HG03442 (cell line): Measurements from ENCODE around the gene COL25A1.

Experiments
- ATAC-seq: cut with Tn5 transposase; IDR thresholded peaks from one replicate; pipeline ENCODE4 v1.9.1; 2021; ENCODE audit warnings: mild to moderate bottlenecking, moderate library complexity; ENCODE audit not compliant: unreplicated experiment

COL25A1 gene

GRCh38 chr4:109302361-109303139, at the start of gene COL25A1:
COL25A1 (minus strand) TSS chr4:109302658.
- no peak for ATAC-seq

DNA sequence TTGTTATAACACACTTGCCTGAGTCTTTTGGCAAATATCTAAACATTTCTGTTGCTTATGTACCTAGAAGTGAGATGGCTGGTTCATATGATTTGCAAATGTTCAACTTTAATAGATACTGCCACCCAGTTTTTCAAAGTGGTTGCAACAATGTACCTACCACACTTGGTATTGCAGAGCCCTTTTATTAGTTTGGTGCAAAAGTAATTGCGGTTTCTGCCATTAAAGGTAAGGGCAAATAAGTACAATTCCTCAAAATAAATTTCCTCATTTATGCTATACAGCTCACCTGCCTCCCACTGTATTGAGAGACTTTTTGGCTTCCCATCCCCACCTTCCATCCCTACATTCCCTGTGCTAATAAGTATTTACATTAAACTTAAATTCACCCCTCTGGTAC, 47.7 kb upstream of the COL25A1 start:
- no peak for ATAC-seq

DNA sequence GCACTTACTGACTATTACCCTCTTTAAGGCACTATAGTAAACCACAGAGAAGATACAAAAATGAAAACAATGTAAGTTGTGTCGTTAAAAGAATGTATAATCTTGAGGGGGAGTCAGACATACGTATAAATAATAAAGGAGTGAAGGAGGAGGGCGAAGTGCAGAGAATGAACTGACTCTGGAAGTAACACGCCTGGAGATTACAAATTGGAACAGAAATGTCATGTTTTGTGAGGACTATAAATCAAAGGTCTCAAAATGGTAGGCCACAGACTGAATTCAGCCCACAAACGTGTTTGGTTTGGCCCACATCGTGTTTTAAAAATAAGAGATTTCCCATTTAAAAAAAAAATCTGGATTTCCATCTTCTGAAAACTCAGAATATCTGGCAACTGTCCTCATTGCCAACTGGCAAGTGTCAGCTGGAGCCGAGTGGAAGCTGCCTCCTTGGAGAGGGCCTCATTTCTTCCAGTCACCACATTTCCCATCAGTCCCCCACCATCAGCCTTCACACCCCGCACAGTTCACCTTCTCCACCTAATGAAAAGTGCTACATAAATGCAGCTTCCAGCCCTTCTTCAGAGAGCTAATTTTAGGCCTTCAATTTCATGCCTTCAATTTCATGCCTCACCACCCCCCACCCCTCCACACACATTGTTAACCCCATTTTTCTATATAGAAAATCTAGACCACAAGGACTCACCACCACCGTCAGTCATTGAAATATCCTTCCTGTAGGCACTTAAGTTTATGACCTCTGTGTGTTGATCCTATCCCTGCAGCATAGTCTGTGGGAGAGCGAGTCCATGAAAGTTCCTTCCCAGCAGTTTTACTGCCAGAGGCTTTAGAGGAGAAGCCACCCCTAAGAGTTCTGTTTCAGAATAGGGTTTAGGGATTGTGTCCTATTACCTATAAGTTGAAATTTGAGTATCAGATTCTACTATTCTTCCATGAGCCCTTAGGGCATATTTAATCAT, 32.0 kb upstream of the COL25A1 start:
- no peak for ATAC-seq

DNA sequence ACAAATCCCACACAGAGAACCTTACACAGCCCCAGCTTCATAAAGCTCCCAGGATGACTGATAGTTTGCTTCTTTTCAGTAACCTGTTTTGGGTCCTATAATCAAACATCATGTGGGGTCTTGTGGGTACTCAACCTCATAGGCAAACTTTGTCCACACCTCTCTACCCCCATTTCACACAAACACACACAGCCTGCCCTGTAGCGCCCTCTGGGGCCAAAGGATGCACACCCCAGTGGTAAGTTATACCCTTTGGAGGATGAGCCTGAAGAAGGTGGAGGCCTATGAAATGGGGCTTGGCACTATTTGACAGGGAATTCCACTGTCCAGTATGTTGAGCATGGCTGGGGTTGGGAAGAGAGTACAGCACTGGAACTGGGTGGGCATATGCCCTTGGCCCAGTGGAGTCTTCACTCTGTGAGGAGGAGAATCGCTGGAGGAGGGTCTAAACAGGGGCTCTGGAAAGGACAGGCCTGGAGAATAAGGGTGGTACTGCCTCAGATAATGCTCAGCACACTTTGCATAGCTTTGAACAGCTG, 30.5 kb upstream of the COL25A1 start:
- ATAC-seq, result no peak

DNA sequence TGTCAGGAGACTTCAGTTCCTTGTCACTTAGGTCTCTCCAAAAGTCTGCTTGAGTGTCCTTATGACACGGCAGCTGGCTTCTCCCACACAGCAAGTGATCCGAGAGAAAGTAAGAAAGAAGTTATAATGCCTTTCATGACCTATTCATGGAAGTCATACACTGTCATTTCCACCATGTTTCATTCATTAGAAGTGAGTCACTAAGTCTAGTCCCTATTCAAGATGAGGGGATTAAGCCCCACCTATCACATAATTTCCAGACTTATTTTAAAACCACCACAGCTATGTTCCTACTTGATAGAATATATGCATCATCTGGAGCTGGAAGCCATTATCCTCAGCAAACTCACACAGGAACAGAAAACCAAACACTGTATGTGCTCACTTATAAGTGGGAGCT, 25.2 kb upstream of the COL25A1 start:
- ATAC-seq, result no peak

DNA sequence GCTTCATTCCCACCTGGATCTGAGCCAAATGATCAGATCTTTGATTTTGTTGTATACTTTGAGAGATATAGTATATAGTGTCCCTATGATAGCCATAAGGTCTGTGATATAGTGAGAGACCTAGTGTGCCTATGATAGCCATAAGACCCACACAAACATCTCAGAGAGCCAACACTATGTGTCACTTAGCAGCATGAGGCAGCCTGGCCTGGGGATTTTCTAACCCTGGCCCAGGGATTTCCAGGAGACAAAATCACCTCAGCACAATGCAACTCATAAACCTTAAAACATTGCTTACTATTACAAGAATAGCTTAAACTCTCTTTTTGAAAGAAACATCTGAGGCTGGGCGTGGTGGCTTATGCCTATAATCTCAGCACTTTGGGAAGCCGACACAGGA, 23.2 kb upstream of the COL25A1 start:
- ATAC-seq, result no peak

- ATAC-seq, result no peak
Measured at GRCh38 chr4:109323348-109323747, 20.9 kb upstream of the COL25A1 start.

DNA sequence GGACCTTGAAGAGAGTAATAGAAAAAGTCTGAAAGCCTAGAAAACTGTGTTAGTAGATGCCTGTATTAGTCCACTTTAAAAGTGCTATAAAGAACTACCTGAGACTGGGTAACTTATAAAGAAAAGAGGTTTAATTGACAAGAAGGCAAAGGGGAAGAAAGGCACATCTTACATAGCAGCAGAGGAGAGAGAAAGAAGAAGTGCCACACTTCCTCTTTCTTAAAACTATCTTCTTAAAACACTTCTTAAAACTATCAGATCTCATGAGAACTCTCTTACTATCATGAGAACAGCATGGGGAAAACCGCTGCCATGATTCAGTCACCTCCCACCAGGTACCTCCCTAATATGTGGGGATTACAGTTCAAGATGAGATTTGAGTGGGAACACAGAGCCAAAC, 18.8 kb upstream of the COL25A1 start:
- ATAC-seq, result no peak

- peak; percentile 66 for ATAC-seq
Measured at GRCh38 chr4:109319684-109320083, 17.2 kb upstream of the COL25A1 start.

DNA sequence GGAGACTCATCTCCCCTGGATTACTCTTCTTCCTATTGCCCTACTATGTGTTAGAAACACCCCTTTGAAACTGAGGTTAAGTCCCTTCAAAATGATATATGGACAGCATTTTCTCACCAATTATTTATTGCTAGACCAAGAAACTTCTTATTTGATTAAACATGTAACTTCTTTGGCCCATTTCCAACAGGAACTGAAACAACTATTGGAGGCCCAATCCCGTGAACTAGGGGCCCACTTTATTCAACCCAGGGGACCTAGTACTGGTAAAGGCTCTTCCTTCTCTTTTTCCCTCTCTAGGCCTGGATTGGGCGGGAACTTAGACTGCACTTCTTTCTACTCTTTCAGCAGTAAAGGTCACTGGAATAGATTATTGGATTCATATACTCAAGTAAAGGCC, 16.7 kb upstream of the COL25A1 start:
- ATAC-seq, result no peak

- ATAC-seq, result no peak
Measured at GRCh38 chr4:109315818-109316217, 13.4 kb upstream of the COL25A1 start.

- ATAC-seq, result no peak
Measured at GRCh38 chr4:109315341-109315740, 12.9 kb upstream of the COL25A1 start.

- no peak for ATAC-seq
Measured at GRCh38 chr4:109313168-109314133, 11.0 kb upstream of the COL25A1 start.

GRCh38 chr4:109303140-109303496, 660 bp upstream of the COL25A1 start:
- no peak for ATAC-seq

- ATAC-seq, result no peak
Measured at GRCh38 chr4:109301651-109302360, 652 bp downstream of the COL25A1 start.

GRCh38 chr4:109298279-109299010, 4.0 kb downstream of the COL25A1 start:
- ATAC-seq, result no peak

DNA sequence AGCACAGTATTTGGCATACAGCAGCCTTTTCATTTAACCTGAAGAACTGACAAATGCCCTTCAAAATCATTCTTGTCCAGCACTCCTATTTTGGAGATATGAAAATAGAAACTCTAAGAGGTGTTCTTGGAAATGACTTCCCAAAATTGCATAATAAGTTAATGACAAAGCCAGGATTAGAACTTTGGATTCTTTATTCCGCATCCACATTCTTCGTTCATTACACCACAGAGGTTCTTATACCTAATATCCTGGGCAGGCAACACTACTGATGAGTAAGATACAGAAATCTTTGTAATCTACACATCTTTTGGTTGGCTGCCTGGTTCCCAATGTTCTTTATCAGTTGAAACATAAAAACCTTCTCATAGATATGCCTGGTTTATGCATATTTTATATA, 5.9 kb downstream of the COL25A1 start:
- no peak for ATAC-seq

DNA sequence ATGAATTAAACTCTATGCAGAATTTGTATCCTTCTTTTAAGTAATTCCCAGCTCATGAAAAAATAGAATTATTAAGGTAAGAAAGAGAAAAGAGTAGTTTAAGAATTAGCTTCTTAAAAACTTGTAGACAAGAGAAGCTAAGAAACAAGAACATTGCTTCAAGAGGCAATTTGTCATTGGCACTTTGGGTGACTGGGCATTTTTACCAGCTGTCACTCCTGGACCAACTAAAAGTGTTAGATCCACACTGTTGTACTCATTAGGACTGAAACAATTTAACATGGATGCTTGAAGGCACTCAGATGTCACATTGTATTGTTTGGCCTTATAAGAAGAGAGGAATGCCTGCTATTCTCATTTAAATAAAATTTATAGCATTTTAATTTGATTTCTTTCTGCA, 7.4 kb downstream of the COL25A1 start:
- no peak for ATAC-seq

DNA sequence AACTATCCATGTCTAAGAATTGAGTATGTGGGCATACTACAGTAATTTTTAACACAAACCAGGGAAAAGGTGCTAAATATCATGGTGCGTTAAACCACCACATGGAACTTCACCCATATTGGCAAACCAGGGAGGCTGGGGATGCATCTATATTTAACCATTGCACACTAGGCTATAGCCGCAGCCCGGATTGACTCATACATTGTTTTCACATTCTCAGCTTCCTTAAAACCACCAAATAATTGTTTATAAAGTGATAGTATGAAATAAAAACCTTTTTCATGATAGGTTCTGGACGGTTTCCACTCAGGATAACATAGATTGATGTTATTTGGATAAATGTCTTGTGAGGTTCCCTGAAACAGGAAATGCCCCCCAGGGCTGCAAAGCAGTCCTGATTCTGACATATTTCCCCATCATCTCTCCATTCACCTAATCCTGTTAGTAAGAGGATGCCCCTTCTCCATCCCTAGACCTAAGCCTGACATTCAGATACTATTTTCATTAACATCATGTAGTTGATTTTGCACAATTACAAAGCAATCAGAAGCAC, 7.9 kb downstream of the COL25A1 start:
- ATAC-seq, result no peak
